SJSA1 (cell line): ENCODE results near the gene CMTM7. TPM values are rescaled to one million over a fixed set of nuclear protein-coding genes. Genes with fewer than 3 reads are reported as not detected.
"Not testable (repeated sequence)": the region's sequence is repeated elsewhere in the genome, so short reads cannot be mapped to it uniquely, and the experiment has no call there.

Experiments used
- DNase-seq, 2 experiments: peaks; one replicate each; pipeline ENCODE4 v3.0.0-alpha.2; 2015 to 2020; ENCODE audit warnings: low spot score in 2 of 2, low read depth in 1 of 2
- H3K27ac ChIP-seq: fragments of 250-450 bp; sonication (Bioruptor Pico); 2 replicates; pipeline ENCODE4 v1.5.1; 2020; ENCODE audit warnings: mild to moderate bottlenecking, moderate library complexity
- H3K27me3 ChIP-seq: fragments of 250-450 bp; sonication (Bioruptor Pico); replicated peaks from 2 replicates; pipeline ENCODE4 v1.5.1; 2020; ENCODE audit warnings: mild to moderate bottlenecking, moderate library complexity
- H3K36me3 ChIP-seq: fragments of 250-450 bp; sonication (Bioruptor Pico); 2 replicates; pipeline ENCODE4 v1.5.1; 2020; ENCODE audit warnings: mild to moderate bottlenecking
- H3K4me1 ChIP-seq: fragments of 250-450 bp; sonication (Bioruptor Pico); replicated peaks from 2 replicates; pipeline ENCODE4 v1.6.1; 2021; ENCODE audit warnings: mild to moderate bottlenecking
- H3K4me3 ChIP-seq: fragments of 250-450 bp; sonication (Bioruptor Pico); 2 replicates; pipeline ENCODE4 v1.5.1; 2020; ENCODE audit warnings: mild to moderate bottlenecking
- H3K9me3 ChIP-seq: fragments of 250-450 bp; sonication (Bioruptor Pico); replicated peaks from 2 replicates; pipeline ENCODE4 v1.5.1; 2020; ENCODE audit warnings: mild to moderate bottlenecking
- total RNA-seq: library from RNA; depleted of rRNA; stranded (reverse); fragments of >200 nt; shearing (Covaris generic); gene quantifications from 2 replicates; pipeline ENCODE4 v1.2.3, GENCODE V29; 2014

Gene CMTM7
- total RNA-seq, 1 experiment from 2014 or later: 7.0 TPM

- Histone ChIP-seq H3K36me3 (peaks cover 42% of the 10 kb centered on the region), H3K9me3 (0 out of 2 replicates have a peak, but pooled peaks cover 3% of the 10 kb centered on the region), H3K27ac (no peak overlapping the region), H3K4me1 (peaks cover 29% of the 10 kb centered on the region), H3K27me3 (no peaks in the 10 kb centered on the region), H3K4me3 (no peak overlapping the region)
- DNase-seq: no peak
Observed at GRCh38 chr3:32471246-32471645, 79.6 kb downstream of the CMTM7 start.

GRCh38 chr3:32472151-32472550 is 80.5 kb downstream of the CMTM7 start:
- not testable (repeated sequence) for H3K27ac ChIP-seq, H3K27me3 ChIP-seq, H3K9me3 ChIP-seq, H3K4me3 ChIP-seq, DNase-seq
- Histone ChIP-seq H3K4me1 (peaks cover 29% of the 10 kb centered on the region), H3K36me3 (peaks cover 44% of the 10 kb centered on the region)

DNA sequence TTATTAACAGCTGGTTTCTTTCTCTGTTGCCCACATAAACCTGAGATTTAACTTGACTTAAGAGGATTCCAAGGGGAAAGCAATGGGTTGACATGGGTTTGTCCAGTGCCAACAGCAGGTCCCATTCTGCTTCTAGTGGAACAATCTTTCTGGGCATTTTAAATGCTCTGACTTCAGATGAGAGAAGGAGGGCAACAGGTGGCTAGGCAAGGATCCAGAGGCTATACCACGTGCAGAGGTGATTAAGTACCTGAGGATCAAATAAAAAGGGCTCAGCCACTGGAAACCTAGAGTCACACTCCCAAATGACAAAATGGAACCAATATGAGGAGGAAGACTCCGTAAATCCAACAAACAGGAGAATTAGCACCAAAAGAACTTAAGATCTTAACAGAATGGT is 82.5 kb downstream of the CMTM7 start:
- H3K4me1 ChIP-seq: peaks cover 21% of the 10 kb centered on the region
- DNase-seq: no peak
- H3K4me3 ChIP-seq: no peak overlapping the region
- H3K9me3 ChIP-seq: no peaks in the 10 kb centered on the region
- H3K36me3 ChIP-seq: peaks cover 34% of the 10 kb centered on the region
- no peak overlapping the region for H3K27ac ChIP-seq
- H3K27me3 ChIP-seq: no peaks in the 10 kb centered on the region

GRCh38 chr3:32480604-32481003 is 89.0 kb downstream of the CMTM7 start:
- H3K4me3 ChIP-seq: no peak overlapping the region
- no peaks in the 10 kb centered on the region for H3K27me3 ChIP-seq
- H3K36me3 ChIP-seq: peaks cover 53% of the 10 kb centered on the region
- H3K27ac ChIP-seq: no peak overlapping the region
- DNase-seq: no peak
- no peaks in the 10 kb centered on the region for H3K4me1 ChIP-seq
- H3K9me3 ChIP-seq: no peaks in the 10 kb centered on the region

DNA sequence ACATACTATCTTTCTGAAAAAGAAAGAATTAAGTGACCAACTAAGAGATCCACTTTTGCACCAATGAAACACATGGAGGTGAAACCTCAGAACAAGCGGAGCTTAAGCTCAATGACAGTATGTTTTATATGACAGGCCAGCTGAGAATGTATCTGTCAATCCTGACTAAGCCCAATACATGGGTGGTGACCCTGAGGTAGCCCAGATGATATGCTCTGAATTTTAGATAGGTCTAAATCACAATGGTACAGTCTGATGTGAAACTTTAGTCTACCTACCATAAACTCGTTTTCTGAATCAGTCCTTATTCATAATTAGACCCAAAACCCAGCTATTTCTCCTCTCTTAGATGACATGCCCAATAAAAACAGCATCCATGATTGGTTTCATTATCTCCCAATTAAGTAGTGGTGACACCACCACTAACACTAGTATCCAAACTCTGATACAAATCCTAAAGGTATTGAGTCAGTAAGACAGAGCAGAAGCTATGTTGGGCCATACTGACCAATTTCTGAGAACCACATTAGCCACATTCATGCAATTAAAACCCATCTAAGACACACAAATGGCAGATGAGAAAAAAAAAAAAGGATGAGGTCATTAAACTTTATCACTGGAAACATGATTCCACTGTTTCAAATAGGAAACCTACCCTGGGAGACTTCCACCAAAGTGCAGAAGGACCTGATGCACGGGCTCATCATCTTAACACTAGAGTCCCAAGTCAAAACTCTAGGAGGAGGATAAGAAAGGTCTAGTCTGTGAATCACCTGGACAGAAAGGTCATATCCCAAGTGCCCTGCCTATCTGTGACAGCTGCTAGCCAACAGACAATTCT is 90.4 kb downstream of the CMTM7 start:
- Histone ChIP-seq H3K27ac (no peak overlapping the region), H3K4me3 (no peak overlapping the region)
- DNase-seq: no peak

DNA sequence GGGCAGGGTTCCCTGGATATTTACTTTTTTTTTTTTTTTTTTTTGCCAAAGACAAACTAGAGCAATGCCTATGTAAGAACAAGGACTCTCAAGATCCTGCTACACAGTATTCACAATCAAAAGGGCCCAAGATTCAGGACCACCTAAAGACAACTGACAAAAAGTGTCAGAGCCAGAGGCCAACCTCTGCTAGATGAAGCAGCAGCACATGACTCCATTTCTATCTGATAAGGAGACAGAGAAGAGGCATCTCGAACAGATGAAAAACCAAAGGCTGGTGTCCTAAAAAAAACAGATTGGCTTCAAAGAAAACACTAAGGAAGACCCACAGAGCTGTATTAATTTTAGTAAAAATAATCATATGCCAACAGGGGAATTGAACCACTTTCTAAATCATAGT is 91.0 kb downstream of the CMTM7 start:
- H3K4me1 ChIP-seq: no peaks in the 10 kb centered on the region
- H3K27ac ChIP-seq: no peak overlapping the region
- peaks cover 64% of the 10 kb centered on the region for H3K36me3 ChIP-seq
- no peak overlapping the region for H3K4me3 ChIP-seq
- no peaks in the 10 kb centered on the region for H3K27me3 ChIP-seq
- no peak for DNase-seq
- H3K9me3 ChIP-seq: no peaks in the 10 kb centered on the region

More for the DNA sequence above, 90.4 kb downstream of the CMTM7 start:
- Histone ChIP-seq H3K27me3 (no peaks in the 10 kb centered on the region), H3K4me1 (no peaks in the 10 kb centered on the region), H3K36me3 (peaks cover 60% of the 10 kb centered on the region), H3K9me3 (no peaks in the 10 kb centered on the region)

GRCh38 chr3:32483772-32484171 is 92.1 kb downstream of the CMTM7 start:
- H3K27me3 ChIP-seq: no peaks in the 10 kb centered on the region
- no peak overlapping the region for H3K27ac ChIP-seq
- DNase-seq: no peak
- H3K36me3 ChIP-seq: peaks cover 66% of the 10 kb centered on the region
- no peaks in the 10 kb centered on the region for H3K4me1 ChIP-seq
- H3K9me3 ChIP-seq: no peaks in the 10 kb centered on the region
- no peak overlapping the region for H3K4me3 ChIP-seq

DNA sequence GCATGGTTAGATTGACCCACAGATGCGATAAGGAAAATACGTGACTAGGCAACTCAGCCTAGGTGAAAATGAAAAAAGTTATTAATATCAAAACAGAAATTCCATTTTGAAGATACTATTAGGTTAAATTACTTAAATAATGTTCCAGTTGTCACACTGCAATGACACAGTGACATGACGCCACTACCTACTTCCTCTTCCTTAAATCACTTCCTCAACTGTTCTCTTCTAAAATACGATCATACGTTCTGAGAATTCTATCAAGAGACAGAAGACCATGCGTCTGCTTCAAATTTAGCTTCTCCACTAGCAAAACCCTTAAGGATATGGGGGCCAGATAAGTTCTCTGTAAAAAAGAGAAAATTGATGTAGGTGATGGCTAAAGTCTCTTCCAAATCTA is 92.8 kb downstream of the CMTM7 start:
- no peak overlapping the region for H3K4me3 ChIP-seq
- no peaks in the 10 kb centered on the region for H3K27me3 ChIP-seq
- H3K4me1 ChIP-seq: no peaks in the 10 kb centered on the region
- DNase-seq: no peak
- H3K27ac ChIP-seq: no peak overlapping the region
- no peaks in the 10 kb centered on the region for H3K9me3 ChIP-seq
- peaks cover 65% of the 10 kb centered on the region for H3K36me3 ChIP-seq

DNA sequence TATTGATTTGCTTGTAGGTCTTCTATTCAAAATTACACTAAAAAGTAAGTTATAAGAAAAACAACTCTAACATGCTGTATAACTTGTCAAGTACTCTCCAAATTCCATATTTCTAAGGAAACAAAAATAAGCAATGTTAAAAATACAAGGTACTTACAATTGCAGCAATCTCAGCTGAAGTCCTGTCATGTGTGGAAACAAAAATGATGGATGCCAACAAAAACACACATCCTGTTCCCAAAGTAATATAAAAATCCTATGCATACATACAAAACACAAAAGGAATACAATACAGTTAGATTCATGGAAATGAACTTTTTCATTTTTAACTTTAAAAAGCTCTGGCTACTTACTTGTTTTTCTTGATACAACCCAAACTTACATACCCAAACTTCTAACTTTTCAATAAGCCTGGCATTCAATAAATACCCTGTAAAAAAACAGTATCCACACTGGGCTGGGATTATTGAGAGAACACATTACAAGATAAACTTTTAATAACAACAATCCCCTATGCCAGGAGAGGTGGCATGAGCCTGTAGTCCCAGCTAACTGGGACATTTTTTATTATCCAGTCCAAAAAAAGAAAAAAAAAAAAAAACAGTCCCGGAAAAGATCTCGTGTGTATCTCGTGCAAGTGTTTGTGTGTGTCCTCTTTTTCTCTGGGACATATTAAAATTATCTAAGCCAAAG is 96.3 kb downstream of the CMTM7 start:
- Histone ChIP-seq H3K4me3 (no peak overlapping the region), H3K36me3 (peaks cover 63% of the 10 kb centered on the region), H3K27me3 (no peaks in the 10 kb centered on the region)

DNA sequence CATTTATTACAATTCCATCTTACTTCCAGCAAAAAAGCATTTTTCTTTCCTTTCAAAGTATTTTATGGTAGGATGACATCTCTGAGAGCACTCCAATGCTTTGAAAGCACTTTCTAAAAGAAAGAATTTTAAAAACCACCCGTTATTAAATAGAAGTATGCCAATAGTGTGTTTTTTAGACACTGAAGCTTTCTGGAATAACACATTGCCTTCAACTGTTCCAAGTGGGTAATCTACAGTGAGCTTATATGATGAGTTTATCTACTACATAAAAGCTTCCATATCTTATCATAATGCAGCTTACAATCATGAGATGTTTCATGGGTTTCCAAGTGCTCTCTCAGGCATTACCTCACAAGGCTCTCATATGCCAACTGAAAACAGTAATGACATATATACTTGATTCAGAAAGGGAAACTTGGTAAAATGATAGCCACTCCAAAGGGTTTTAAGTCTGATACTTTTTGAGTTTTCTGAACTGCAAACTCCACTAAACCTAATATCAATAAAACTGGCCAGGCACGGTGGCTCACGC is 96.9 kb downstream of the CMTM7 start:
- Histone ChIP-seq H3K4me3 (no peak overlapping the region), H3K9me3 (no peaks in the 10 kb centered on the region), H3K4me1 (peaks cover 11% of the 10 kb centered on the region), H3K36me3 (peaks cover 57% of the 10 kb centered on the region), H3K27ac (no peak overlapping the region), H3K27me3 (no peaks in the 10 kb centered on the region)
- DNase-seq: no peak

More for the DNA sequence above, 96.3 kb downstream of the CMTM7 start:
- Histone ChIP-seq H3K27ac (no peak overlapping the region), H3K4me1 (peaks cover 5% of the 10 kb centered on the region), H3K9me3 (no peaks in the 10 kb centered on the region)
- no peak for DNase-seq

- no peak overlapping the region for H3K27ac ChIP-seq
- DNase-seq: no peak
- peaks cover 32% of the 10 kb centered on the region for H3K36me3 ChIP-seq
Observed at GRCh38 chr3:32492684-32493436, 101.2 kb downstream of the CMTM7 start.

GRCh38 chr3:32493437-32494414 is 102.1 kb downstream of the CMTM7 start:
- H3K4me3 ChIP-seq: no peak overlapping the region
- DNase-seq: no peak
- H3K9me3 ChIP-seq: no peaks in the 10 kb centered on the region
- no peak overlapping the region for H3K27ac ChIP-seq
- H3K36me3 ChIP-seq: peaks cover 32% of the 10 kb centered on the region
- no peaks in the 10 kb centered on the region for H3K27me3 ChIP-seq
- H3K4me1 ChIP-seq: peaks cover 19% of the 10 kb centered on the region

More at GRCh38 chr3:32492684-32493436, 101.2 kb downstream of the CMTM7 start:
- Histone ChIP-seq H3K4me1 (peaks cover 19% of the 10 kb centered on the region), H3K9me3 (no peaks in the 10 kb centered on the region), H3K4me3 (no peak overlapping the region), H3K27me3 (no peaks in the 10 kb centered on the region)

DNA sequence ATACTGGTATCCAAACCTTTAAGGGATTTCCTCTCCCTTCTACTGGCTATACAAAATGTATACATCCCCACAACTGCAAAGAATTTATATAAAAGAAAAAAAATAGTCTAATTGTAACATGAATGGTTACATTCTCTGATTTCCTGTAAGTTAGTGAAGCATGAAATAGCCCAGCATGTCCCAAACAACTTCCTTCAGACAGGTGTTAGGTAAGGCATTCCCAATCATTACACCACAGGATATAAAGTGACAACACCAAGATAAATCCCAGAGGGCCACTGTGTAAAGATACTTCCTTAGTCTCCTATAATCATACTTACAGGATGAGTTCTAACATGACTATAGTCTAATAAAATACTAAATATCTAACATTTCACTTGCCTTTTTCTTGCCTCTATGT is 103.4 kb downstream of the CMTM7 start:
- DNase-seq: no peak
- H3K36me3 ChIP-seq: peaks cover 33% of the 10 kb centered on the region
- no peaks in the 10 kb centered on the region for H3K9me3 ChIP-seq
- no peak overlapping the region for H3K4me3 ChIP-seq
- no peaks in the 10 kb centered on the region for H3K27me3 ChIP-seq
- peaks cover 23% of the 10 kb centered on the region for H3K4me1 ChIP-seq
- H3K27ac ChIP-seq: no peak overlapping the region
